Gastroesophageal sphincter (tissue), 4 donors: ENCODE measurements around the gene DBN1. TPM values are rescaled to one million over a fixed set of nuclear protein-coding genes. Genes with fewer than 3 reads are reported as not detected.

Source experiments
- ATAC-seq: fragments of 150-250 bp; one replicate; pipeline ENCODE4 v1.9.1; 2016; ENCODE audit warnings: mild to moderate bottlenecking, moderate library complexity
- H3K27ac ChIP-seq, 4 donors: fragments of 200-600 bp; sonication (generic) in 3 of 4; 1 replicate in 3 of 4; 2 replicates in 1 of 4; pipeline ENCODE4 v1.5.1; 2016 to 2019
- H3K27me3 ChIP-seq: fragments of 200-600 bp; sonication (generic); one replicate; pipeline ENCODE4 v1.5.1; 2019
- H3K36me3 ChIP-seq, 2 donors: fragments of 200-600 bp; sonication (generic); one replicate each; pipeline ENCODE4 v1.5.1; 2019; ENCODE audit warnings: control low read depth in 1 of 2
- H3K4me1 ChIP-seq, 3 donors: fragments of 200-600 bp; sonication (generic); 1 replicate in 2 of 3; 2 replicates in 1 of 3; pipeline ENCODE4 v1.5.1; 2016 to 2019; ENCODE audit warnings: control low read depth in 2 of 3
- H3K4me3 ChIP-seq, 2 donors: fragments of 200-600 bp; sonication (generic); one replicate each; pipeline ENCODE4 v1.5.1; 2019; ENCODE audit warnings: mild to moderate bottlenecking in 1 of 2, moderate library complexity in 1 of 2
- H3K9me3 ChIP-seq, 3 donors: fragments of 200-600 bp; sonication (generic); one replicate each; pipeline ENCODE4 v1.5.1; 2017 to 2019; ENCODE audit warnings: control low read depth in 2 of 3
- EP300 ChIP-seq: sonication (generic); formaldehyde crosslinking; IDR thresholded peaks from one replicate; pipeline ENCODE4 v1.6.1; 2017; ENCODE audit warnings: antibody characterized with exemption, mild to moderate bottlenecking
- POLR2A ChIP-seq, 2 donors: fragments of 450-650 bp; IDR thresholded peaks; one replicate each; pipeline ENCODE4 v1.6.1; 2017; ENCODE audit warnings: antibody characterized with exemption in 2 of 2, mild to moderate bottlenecking in 2 of 2, moderate library complexity in 1 of 2
- POLR2AphosphoS5 ChIP-seq: sonication (generic); formaldehyde crosslinking; IDR thresholded peaks from one replicate; pipeline ENCODE4 v1.6.1; 2017; ENCODE audit warnings: antibody characterized with exemption
- WGBS, 2 donors: methylation state at CpG; one replicate each; pipeline ENCODE4 v1.1.5; 2018; ENCODE audit warnings: low coverage in 1 of 2; 5-methylcytosine and 5-hydroxymethylcytosine counted together
- total RNA-seq, 4 donors: library from RNA; depleted of rRNA; stranded (reverse); fragments of >200 nt; gene quantifications; one replicate each; pipeline ENCODE4 v1.1.0, GENCODE V29; 2016
- TF ChIP-seq, protein P1 (sequence below), 4 experiments: fragments of 200-600 bp in 2 of 4; fragments of 450-650 bp in 2 of 4; sonication (generic) in 1 of 4; IDR thresholded peaks; one replicate each; pipeline ENCODE4 v1.5.1; 2017 to 2019; ENCODE audit warnings: antibody characterized with exemption in 4 of 4, mild to moderate bottlenecking in 2 of 4, moderate library complexity in 2 of 4

DBN1 gene
- total RNA-seq, 4 donors from 2014 or later, result 87.1 to 154 (median 124) TPM

DNA sequence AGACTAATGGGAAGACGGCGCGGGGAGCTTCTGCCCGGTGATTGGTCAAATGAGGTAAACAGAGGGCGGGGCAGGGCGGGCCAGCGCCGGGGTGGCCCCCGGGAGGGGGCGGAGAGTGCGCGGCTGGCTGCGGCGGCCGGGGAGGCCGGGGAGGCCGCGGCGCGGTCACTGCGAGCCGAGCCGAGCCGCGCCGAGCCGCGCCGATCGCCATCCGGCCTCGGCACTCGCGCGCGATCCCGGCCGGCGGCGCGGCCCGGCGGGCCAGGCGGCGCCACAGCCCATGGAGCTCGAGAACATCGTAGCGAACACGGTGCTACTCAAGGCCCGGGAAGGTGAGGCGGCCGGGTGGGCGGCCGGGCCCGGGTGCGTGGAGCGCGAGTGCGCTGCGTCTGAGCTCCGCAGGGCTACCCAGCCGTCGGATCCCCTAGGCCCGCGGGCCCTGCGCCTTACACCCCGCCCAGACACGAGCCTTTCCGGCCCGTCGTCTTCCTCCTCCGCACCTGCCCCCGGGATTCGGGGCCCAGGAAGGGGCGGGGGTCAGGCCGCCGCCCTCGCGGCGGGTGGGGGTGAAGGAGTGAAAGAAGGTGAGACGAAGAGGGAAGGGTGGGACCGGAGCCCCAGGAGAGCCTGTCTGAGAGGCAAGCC is 46.7 kb downstream of the DBN1 start, which contains the start of gene GRK6:
Gene GRK6, plus strand, starts transcription at position 111 of the 645 bp plus-strand sequence. Its CDS starts 170 bp downstream, at position 281.
- ATAC-seq, result peak; percentile 17
- Histone ChIP-seq H3K27me3 (no peaks in the 10 kb centered on the region), H3K4me1 (peaks cover 0 to 55% (median 14%) of the 10 kb centered on the region in 3 donors), H3K36me3 (peaks cover 0 to 18% of the 10 kb centered on the region in 2 donors), H3K27ac (peak within 1 kb of the TSS; percentile 77 to 96 (median 94)), H3K9me3 (no peaks in the 10 kb centered on the region), H3K4me3 (peak within 1 kb of the TSS; percentile 89 to 92)
- 0% methylated on average over 1 of the region's 82 CpGs; no CpG with 5 or more reads in 1 of the 2 donors for WGBS, 2 donors
- TF ChIP-seq POLR2A (IDR thresholded peaks at IDR 0.05) (peak; percentile 31 to 88), POLR2AphosphoS5 (no peak), EP300 (no peak)
- TF ChIP-seq, protein P1, sequence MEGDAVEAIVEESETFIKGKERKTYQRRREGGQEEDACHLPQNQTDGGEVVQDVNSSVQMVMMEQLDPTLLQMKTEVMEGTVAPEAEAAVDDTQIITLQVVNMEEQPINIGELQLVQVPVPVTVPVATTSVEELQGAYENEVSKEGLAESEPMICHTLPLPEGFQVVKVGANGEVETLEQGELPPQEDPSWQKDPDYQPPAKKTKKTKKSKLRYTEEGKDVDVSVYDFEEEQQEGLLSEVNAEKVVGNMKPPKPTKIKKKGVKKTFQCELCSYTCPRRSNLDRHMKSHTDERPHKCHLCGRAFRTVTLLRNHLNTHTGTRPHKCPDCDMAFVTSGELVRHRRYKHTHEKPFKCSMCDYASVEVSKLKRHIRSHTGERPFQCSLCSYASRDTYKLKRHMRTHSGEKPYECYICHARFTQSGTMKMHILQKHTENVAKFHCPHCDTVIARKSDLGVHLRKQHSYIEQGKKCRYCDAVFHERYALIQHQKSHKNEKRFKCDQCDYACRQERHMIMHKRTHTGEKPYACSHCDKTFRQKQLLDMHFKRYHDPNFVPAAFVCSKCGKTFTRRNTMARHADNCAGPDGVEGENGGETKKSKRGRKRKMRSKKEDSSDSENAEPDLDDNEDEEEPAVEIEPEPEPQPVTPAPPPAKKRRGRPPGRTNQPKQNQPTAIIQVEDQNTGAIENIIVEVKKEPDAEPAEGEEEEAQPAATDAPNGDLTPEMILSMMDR (IDR thresholded peaks at IDR 0.05), result peak in 2 of 4 experiments; percentile 6

DNA sequence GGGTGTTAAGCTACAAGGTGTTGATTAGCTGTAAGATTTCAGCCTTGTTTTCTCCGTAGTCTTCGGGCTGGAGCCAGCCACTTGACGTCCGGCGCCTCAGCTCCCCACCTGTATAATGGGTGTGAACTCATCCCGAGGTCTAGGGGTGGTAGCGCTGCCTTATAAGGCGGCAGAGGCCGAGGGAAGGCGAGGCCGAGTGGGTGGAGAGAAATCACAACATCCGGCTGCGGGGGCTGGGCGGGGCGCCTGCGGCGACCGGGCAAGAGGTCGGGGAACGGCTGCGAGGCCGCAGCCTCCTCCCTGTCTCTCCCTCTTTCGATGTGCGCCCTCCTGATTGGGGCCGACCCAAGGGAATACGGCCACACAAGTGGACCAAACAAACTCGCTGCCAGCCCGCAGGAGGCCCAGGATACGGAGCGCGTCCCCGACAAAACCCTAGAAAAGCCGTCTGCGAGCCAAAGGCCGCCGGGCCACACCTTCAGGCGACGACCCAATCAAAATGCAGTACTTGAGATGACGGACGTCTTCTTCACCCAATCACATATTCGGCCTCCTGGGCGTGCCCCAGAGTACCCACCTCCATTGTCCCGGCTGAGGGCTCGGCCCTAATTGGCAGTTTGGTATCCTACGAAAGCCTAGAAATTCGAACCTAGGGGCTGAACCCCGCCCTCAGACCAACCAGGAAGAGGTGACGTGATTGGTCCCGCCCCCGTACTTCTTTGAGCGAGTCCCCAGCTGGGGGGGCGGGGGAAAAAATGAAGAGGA is 47.5 kb downstream of the DBN1 start:
- Histone ChIP-seq H3K4me3 (peak overlapping the region; percentile 16 to 58), H3K27me3 (no peaks in the 10 kb centered on the region), H3K27ac (peak overlapping the region; percentile 27 to 94 (median 90)), H3K9me3 (no peaks in the 10 kb centered on the region), H3K36me3 (peaks cover 0 to 11% of the 10 kb centered on the region in 2 donors), H3K4me1 (peaks cover 0 to 48% (median 14%) of the 10 kb centered on the region in 3 donors)
- TF ChIP-seq, protein P1 (IDR thresholded peaks at IDR 0.05), result peak in 2 of 4 experiments; percentile 9 to 14
- no peak for TF ChIP-seq EP300
- peak; percentile 75 to 91 for TF ChIP-seq POLR2A (IDR thresholded peaks at IDR 0.05)
- TF ChIP-seq POLR2AphosphoS5, result peak; percentile 55
- peak; percentile 95 for ATAC-seq
- WGBS, 2 donors, result 0 to 20% methylated on average over 1 of the region's 52 CpGs

DNA sequence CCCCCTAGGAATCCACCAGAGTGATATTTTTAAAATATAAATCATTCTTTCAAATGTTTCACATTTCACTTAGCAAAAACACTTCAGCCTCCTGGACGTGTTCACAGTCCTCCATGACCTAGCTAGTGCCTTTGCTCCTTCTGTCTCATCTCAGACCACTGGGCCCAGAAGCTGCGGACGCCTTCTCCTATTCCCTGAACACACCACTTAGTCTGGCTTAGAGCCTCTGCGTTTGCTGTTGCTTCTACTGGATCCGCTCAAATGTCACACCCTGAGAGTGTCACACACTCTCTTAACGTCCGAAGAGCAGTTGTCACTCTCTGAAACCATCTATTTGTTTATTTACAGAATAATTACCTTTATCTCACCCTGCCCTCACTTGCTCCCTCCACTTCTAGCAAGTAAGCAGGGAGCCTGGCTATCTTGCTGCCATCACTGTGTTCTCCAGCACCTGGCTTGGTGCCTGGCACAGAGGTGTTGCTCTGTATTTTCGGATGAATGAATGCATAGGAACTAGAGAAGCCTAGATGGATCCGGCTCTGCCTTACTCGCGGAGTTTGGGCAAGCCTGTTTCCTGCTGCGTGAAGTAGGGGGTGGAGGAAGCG is 48.1 kb downstream of the DBN1 start:
- peaks cover 0 to 41% (median 14%) of the 10 kb centered on the region in 3 donors for H3K4me1 ChIP-seq
- H3K36me3 ChIP-seq, result peaks cover 0 to 4% of the 10 kb centered on the region in 2 donors
- no peaks in the 10 kb centered on the region for H3K9me3 ChIP-seq
- ATAC-seq, result no peak
- no peaks in the 10 kb centered on the region for H3K27me3 ChIP-seq
- 47 to 60% methylated on average over 10 to 11 of the region's 13 CpGs for whole genome bisulfite sequencing, 2 donors
- peak overlapping the region; percentile 27 to 94 (median 90) for H3K27ac ChIP-seq
- H3K4me3 ChIP-seq, result peak overlapping the region; percentile 16 to 58
- TF ChIP-seq EP300 (no peak), POLR2A (IDR thresholded peaks at IDR 0.05) (no peak), POLR2AphosphoS5 (no peak)
- TF ChIP-seq, protein P1 (IDR thresholded peaks at IDR 0.05), result no peak

DNA sequence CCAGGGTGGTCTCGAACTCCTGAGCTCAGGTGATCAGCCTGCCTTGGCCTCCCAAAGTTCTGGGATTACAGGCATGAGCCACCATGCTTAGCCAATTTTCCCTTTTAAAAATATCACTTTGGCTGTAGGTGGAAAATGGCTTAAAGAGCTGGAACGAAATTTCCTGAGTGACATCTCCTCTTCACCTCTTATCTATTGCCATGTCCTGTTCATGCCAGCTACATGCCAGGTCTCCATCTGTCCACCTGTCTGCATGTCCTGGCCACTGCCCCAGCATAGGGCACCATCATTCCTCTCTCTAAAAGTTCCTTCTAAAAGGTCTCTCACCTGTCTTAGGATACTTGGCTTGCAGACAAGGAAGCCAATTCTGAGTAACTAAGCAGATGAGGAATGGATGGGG is 49.8 kb downstream of the DBN1 start:
- no peak overlapping the region for H3K27ac ChIP-seq
- TF ChIP-seq, protein P1 (IDR thresholded peaks at IDR 0.05), result no peak
- TF ChIP-seq POLR2A (IDR thresholded peaks at IDR 0.05) (no peak), POLR2AphosphoS5 (no peak), EP300 (no peak)
- H3K4me3 ChIP-seq, result no peak overlapping the region
- 75 to 88% methylated on average over 1 to 2 of the region's 2 CpGs for WGBS, 2 donors
- no peaks in the 10 kb centered on the region for H3K27me3 ChIP-seq
- H3K9me3 ChIP-seq, result no peaks in the 10 kb centered on the region
- H3K4me1 ChIP-seq, result peaks cover 0 to 26% (median 14%) of the 10 kb centered on the region in 3 donors
- no peaks in the 10 kb centered on the region for H3K36me3 ChIP-seq
- no peak for ATAC-seq
